RPMI7951 (cell line): ENCODE data around the gene CENPO. TPM values are rescaled to one million over a fixed set of nuclear protein-coding genes. Genes with fewer than 3 reads are reported as not detected.

ENCODE experiments used
- DNase-seq: peaks from one replicate; pipeline ENCODE4 v3.0.0-alpha.2; 2012; ENCODE audit warnings: low read depth
- total RNA-seq: library from RNA; depleted of rRNA; stranded (reverse); fragments of >200 nt; shearing (Covaris generic); gene quantifications from 2 replicates; pipeline ENCODE4 v1.2.3, GENCODE V29; 2014; rRNA removed

CENPO gene
- total RNA-seq, 1 experiment from 2014 or later, result 44.9 TPM

DNA sequence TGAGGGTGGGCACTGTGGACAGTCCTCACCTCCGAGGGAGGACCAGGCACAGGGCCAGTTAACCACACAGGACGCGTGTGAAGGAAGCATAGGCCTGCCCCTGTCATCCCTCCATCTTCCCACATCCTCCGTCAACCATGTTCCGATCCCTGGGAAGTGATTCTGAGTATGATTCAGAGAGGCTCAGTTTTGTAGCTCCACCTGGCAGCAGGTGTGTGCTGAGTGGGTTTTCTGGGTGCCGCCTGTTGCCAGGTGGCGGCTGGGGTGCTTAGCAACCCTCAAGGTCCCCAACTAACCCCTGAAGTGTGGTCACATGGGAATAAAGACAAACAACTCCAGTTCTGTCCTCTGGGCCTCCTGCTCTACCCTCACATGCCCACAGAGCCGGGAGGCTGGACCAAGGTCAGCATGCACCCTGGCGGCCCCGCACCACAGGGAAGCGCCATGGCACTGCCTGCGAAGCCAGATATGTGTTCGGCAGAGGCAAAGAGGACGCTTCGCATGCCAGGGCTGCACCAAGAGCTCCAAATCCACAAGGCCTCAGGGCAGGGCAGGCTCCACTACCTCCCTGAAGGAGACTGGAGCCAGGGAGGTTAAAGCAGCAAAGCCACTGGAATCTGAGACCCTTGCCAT lies 66.9 kb downstream of the CENPO start:
- no peak for DNase-seq

GRCh38 chr2:24860631-24861030 lies 67.4 kb downstream of the CENPO start:
- no peak for DNase-seq

- DNase-seq, result no peak
Measured at GRCh38 chr2:24861500-24861899, 68.3 kb downstream of the CENPO start.

DNA sequence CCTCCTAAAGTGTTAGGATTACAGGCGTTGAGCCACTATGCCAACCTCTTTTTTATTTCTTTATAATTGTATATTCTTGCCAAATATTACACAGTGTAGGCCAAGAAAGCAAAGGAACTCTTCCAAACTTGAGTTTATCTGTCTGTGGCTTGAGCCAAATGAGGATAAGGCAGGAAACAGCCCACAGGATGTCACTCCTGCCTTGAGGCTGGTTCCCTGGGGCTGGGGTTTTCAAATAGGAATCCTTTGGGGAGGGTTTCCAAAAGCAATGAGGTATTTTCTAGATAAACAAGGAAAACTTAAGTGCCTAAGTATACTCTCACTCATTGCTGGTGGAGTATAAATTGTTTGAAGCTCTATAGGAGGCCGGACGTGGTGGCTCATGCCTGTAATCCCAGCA lies 70.4 kb downstream of the CENPO start:
- DNase-seq, result peak; percentile 11

GRCh38 chr2:24866946-24867345 lies 73.7 kb downstream of the CENPO start:
- no peak for DNase-seq

DNA sequence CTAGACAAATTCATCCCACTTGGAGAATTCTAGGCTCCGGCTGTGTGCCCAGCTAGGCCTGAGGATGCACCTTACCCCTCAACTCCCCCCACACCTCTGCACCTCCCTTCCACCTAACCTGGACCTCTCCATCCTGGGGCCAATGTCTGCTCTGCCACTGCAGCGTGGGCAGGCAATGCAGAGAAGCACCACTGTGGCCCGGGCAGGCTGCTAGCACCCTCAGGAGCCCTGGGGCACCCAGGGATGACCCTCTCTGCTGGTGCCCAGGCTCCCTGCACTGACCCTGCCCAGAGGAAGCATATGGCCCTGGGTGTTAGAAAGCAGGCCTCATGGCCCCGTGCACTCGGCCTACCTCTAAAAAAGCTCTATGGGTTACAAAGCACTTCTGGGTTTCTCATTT lies 77.2 kb downstream of the CENPO start:
- no peak for DNase-seq

GRCh38 chr2:24870891-24871705 lies 77.9 kb downstream of the CENPO start:
- no peak for DNase-seq

DNA sequence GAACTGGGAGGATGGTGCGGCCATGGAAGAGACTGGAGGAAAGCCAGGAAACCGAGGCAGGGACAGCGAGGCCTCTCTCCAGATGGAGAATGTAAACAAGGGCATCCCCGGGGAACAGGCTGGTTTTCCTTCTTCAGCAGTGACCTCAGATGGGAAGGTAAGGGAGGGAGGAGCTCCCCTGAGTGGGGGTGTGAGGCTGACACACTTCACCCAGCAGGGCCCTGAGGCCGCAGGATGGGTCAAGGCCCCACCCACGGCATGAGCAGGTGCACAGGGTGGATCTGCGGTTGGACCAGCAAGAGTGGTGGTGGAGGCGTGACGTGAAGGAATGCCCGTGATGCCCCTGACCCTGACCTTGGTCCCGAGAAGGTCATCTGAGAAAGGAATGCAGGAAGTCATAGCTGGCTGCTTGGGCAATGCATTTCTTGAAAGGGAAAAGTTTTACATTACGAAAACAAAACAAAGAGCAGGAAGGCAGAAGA lies 78.7 kb downstream of the CENPO start:
- no peak for DNase-seq

Other genes with a start within 250 kb of the CENPO start
- gene PTRHD1, start within 50 bp of the CENPO start, total RNA-seq, result 56.4 and 72.4 TPM in 2 replicates
- gene ADCY3, start 126.8 kb downstream of the CENPO start, total RNA-seq, result 16.4 and 21.3 TPM in 2 replicates
- gene DNAJC27, start 178.5 kb downstream of the CENPO start, total RNA-seq, result 4.2 and 5.6 TPM in 2 replicates
- gene EFR3B, start 248.7 kb downstream of the CENPO start, total RNA-seq, result 0.60 and 1.1 TPM in 2 replicates